HG02973 (cell line): Measurements from ENCODE around the gene ZNF214.
A peak's percentile ranks its signal among the peaks of the same experiment; 100 is the strongest.

Experiments used
- ATAC-seq: cut with Tn5 transposase; IDR thresholded peaks from one replicate; pipeline ENCODE4 v1.9.1; 2021; ENCODE audit warnings: moderate library complexity; ENCODE audit not compliant: unreplicated experiment

The ZNF214 gene

DNA sequence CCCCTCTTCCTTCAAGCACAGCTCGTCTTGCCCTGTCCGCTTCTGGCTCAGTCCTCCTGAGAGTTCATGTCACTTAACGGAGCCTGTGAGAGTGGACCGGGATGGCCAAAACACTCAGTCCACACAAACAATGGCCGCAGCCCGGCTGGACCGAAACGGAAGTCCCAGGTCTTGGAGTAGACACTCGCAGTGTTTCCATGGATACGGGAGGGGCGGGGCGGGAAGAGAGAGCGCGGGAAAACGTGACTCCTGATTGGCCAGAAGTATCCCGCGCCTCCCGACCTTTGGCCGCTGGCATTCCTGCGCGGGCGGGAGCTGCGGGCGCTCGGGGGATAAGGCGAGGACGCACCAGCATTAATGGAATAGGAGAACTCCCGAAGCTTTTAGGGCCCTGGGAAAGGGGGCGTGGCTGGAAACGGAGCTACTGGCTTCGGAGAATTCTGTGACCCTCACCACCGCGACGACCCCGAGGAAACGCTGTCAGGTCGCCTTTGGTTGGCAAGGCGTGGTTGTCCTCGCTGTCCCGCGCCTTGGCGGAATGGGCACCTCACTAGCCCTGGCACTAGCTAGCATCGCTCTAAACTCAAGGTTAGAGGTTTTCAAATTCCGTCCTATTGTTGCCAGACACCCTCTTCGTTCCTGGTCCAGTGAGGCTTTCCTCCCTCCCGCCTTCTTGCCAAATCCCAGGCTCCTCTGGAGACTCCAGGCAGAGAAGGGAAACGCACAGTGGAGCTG is at the start of gene ZNF214, which contains the start of gene NLRP14:
Gene ZNF214, minus strand, starts transcription at position 164 of the 735 bp plus-strand sequence. CDS start 17,511 bp downstream, outside the sequence.
Gene NLRP14, plus strand, starts transcription at position 297 of the 735 bp plus-strand sequence. CDS start 18,108 bp downstream, outside the sequence.
- peak; percentile 63 for ATAC-seq

DNA sequence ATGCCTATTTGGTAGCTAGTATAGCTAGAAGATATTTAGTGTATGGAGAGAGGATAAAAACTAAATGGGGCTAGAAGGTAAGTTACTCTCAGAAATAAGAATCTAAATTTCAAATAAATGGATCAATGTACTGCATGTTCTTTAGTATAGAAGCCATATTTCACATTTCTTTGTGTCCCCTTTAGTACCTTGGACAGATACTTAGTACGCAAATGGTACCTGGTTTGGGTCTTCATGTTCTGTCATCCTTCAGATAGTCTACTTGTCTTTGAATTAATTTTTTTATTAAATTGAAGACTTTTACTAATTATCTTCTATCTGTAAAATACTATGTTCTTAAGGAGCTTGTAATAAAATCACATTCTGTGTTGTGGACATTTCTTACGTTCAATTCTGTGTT is 42.4 kb upstream of the ZNF214 start:
- ATAC-seq = no peak

DNA sequence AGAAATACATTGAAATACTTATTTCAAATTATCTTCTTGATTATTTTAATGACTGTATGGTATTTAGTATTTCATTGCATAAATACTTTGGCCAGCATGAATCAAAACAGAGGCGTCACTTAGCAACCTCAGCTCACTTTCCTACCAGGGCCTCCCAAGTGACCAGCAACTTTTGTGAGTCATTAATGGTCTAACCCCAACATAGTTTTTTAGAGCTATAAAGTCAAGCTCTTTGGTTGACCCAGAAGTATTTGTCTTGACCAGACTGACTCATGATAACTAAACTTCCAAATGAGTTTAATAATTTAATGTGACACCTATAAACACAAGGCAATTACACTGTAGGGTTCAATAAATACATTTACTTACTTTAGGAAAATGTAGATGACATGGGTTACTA is 40.7 kb upstream of the ZNF214 start:
- no peak for ATAC-seq

DNA sequence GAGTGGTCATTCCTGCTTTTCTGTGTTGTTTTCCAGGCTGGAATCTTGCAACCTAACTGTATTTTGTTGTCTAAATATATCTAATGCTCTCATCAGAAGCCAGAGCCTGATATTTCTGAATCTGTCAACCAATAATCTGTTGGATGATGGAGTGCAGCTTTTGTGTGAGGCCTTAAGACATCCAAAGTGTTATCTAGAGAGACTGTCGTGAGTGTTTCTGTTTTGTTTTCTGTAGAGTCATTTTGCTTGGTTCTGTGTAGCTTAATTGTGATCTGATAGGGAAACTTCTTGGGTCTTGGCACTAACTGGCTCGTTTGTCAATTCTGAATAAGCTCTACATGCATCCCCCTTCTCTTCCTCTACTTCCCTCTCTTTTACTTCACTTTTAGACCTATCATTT is 37.5 kb upstream of the ZNF214 start:
- ATAC-seq = no peak

DNA sequence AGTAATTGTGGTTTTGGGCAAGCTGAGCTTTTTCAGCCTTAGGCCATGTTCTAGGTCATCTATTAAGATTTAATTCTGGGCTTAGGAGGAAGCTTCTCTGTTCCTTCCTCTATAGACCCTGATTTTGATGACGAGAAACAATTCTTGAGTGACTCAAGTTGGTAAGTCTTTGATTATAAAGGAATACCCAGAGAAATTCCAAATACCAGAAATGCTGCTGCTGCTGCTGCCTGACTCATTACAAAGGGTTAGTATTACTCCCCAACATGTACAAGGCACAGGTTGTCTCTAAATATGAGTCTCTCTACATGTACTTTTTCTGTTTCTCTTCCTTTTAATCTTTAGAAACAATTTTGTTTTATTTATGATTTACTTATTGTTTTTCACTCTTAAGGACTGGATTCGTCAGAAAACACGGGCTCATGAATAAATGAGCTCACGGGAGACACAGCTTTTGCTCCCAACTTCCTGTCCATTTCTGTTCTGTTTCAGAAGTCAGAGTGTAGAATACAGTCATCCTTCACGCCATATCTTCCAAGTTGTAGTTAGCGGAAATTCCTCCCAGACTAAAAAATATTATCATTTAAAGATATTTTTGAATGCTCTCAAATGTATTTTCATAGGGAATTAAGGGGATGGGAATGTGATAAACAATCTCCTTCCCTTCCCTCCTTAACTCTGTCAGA is 36.8 kb upstream of the ZNF214 start:
- ATAC-seq = peak; percentile 74

DNA sequence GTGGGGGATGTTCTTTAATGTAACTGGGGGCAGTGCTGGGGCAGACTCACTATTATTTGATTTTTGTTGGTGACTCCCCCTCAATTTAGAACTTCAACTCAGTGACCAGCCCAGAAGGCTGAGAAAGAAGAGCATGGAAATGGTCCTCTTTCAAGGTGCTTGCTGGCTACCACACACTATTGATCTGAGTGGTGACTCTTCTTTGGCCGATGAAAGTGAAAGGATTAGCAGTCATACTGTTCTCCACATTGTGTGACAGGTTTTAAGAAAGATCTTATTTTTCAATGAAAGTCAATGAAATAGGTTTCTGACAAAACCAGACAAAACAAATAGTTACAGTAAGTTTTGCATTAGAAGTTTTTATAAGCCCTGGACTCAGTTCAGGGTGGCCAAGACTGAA is 30.0 kb upstream of the ZNF214 start:
- no peak for ATAC-seq

DNA sequence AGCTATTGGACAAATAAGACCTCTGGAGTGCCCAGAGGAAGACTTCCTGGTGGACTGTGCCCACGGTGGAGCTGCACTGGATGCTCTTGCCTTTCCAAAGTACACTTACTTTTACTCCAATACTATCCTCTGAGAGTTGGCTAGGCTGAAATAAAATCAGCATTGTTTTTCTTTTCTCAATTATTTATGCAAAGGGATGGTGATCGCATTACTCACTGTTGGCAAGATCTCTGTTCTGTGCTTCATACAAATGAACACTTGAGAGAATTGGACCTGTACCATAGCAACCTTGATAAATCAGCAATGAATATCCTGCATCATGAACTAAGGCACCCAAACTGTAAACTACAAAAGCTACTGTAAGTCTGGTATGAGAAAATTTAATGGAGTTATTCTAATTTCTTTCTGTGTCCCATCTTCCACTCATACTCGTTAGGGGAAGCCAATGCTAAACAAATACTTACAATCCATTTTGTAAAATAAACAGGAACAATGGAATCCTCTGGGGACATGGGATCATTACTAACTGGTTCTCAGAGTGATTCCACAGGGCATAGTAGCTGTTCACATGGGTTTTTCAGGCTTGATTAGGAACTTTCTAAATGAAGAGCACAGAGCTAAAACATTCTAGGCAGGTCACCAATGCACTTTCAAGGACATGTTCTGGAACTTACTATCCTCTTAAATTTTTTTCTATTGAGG is 26.5 kb upstream of the ZNF214 start:
- no peak for ATAC-seq

DNA sequence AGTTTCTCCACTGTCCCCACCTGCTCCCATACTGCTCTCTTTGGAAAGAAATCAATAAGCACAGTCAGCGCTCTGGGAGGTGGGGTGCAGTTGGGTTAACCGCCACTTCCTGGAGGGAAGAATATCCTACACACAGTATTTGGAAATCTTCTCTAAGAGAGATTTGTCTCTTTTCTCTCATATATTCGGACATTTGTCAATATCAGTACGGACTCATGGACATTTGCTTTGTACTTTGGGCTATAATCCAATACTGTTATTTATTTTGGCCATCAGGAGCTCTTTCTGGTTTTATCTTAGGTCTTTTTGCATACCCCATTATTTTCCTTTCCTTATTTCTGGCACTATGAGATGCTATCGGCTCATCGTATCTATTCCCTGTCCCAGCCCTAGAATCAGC is 13.9 kb upstream of the ZNF214 start:
- ATAC-seq = no peak

DNA sequence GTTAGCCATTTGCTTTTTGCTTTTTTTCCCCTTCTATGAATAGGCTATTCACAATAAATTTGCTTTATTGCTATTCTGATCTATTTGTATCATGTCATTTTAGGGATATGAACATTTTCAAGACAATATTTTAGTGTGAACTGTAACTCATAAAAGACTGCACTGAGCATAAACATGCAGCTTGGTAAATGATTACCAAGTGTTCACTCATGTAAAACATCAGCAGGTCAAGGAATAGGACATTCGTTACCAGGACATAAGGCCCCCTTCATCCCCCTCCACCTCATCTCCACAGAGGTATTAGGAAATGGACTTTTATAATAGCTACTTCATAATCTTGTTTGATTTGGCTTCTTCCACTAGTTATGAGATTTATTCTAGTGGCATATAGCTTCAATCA is 12.5 kb upstream of the ZNF214 start:
- ATAC-seq = no peak

DNA sequence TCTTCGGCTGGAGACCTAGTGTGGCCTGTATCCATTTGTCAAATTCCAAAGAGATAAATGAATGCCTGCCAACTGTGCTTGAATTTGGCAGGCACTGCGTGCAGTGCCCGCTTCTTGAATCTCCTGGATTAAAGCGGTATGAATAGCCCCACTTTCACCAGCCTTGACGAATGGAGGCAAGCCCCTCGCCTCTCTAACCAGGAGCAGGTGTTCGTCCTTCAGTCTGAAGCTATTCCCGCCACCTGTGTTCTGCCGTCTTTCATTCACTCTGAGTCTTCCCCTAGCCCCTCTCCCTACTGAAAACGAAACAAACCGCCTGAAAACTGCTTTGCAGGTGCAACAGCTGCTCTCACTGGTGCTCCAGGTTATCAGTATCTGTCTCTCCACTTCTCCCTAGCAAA is 11.3 kb upstream of the ZNF214 start:
- no peak for ATAC-seq

DNA sequence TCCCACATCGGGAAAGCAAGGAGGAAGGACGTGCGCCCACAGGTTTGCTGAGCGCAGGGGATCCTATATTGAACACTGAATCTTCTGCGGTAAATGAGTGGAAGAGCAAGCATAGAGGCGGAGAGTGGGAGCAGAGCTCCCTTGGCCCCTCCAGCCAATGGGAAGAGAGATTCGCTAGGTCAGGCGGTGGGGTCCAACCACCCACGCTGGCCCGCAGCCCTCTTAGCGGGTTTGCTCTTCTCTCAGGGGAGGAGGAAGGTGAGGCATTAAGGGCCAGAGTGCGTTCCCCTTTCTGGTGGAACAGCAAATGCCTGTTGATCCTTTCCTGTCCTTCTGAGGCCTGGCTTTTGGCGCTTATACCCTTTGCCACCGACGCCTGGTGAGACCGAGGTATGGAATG is 10.7 kb upstream of the ZNF214 start:
- no peak for ATAC-seq

DNA sequence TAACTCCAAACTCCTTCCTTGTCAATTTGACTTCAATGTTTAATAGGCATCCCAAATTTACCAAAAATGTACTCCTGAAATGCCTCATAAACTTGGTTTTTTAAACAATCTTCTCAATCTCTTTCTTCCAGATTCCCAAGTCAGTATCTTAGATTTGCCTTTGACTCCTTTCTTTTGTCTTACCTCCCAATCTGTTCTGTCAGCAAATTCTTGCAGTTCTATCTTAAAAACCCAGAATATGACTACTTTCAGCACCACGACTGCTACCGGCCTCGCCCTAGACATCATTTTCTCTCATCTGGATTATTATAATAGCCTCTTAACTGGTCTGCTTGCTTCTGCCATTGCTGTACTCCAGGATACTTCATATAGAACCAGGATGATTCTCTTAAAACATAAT is 8.0 kb upstream of the ZNF214 start:
- no peak for ATAC-seq

DNA sequence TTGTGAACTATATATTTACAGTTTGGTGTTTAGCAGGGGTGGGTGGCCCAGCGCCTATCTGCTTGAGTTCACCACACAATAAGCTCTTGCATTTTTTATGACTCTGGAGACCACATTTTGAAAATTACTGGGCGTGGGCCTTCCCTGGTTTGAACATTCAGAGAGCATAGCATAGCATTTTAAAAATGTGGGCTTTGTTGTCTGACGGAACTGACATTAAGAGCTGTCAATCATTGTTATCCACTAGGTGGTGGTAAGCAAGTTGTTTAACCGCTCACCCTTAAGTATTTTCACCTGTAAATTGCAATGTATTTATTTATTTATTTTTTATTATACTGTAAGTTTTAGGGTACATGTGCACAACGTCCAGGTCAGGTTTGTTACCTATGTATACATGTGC is 1.2 kb upstream of the ZNF214 start:
- ATAC-seq = no peak

DNA sequence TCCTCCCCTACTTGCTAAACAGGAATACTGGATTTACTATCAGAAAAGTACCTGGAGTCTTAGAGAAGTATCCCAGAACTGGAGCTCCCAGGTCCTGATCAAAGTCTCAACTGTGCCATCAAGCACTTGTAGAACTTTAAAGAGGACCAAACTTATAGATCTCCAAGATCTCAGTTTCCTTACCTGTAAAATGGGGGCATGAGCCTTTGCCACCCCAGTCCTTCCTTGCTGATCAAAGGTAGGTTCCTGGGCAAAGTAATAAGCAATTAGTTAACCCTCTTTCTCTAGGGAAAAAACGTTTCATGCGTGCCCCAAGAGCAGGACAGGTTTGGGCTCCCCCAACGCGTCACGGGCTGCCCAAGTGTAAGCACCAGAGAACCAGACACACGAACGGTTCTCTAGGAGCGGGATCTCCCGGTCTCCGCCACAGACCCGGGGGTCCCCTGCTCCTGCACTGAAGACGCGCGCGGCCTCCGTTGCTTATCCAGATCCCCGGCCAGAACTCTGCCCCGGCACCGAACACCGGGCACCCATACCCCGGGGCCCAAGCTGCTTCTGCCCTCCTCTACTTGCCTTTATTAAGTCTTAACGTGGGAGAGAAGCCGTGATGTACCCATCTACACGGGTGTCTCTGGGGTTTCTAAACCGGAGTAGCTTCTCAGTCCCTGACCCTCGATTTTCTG is 505 bp downstream of the ZNF214 start:
- ATAC-seq = peak; percentile 31

DNA sequence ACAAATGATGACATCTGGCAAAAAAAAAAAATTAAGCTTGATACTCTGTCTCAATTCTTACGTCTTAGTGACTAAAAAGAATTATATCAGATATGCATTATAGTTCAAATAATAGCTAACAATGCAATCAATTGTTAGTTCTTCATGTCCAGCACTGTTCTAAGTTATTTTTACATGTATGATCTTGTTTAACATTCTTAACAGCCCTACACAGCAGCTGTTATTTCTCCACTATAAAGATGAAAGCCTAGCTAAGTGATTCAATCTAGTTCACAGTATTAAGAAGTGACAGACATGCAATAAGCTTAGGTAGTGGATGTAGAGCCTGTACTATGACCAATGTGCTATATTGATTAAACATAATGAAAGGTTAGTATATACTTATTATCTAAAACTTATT is 4.1 kb downstream of the ZNF214 start:
- no peak for ATAC-seq

DNA sequence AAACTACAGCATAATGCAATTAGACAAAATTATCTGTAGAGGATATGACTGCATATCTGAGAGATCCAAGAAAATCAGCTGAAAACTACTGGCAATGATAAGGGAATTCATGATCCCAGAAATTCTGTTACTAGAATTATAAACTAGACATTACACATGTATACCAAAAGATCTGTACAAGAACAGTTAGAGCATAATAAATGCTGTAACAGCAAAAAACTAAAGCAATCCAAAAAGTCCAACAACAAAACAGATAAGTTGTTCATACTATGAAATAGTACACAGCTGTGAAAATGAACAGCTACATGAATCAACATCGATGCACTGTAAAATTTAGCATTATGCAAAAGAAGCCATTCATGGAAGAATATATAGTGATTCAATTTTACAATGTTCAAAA is 6.0 kb downstream of the ZNF214 start:
- ATAC-seq = no peak

DNA sequence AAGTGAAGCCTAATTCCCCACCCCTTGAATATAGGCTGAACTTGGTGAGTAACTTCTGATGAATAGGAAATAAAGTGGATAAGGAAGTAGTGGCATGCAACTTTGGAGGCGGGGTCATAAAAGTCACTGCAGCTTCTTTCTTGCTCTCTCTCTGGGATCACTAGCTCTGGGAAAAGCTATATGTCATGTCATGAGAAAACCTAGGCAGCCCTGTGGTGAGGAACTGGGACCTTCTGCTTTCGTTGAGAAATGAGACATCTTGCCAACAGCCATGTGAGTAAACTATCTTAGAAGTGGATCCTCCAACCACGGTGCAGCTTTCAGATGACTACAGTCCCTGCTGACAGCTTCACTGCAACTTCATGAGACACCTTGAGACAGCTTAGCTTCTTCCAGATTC is 15.7 kb downstream of the ZNF214 start:
- ATAC-seq = peak; percentile 58

DNA sequence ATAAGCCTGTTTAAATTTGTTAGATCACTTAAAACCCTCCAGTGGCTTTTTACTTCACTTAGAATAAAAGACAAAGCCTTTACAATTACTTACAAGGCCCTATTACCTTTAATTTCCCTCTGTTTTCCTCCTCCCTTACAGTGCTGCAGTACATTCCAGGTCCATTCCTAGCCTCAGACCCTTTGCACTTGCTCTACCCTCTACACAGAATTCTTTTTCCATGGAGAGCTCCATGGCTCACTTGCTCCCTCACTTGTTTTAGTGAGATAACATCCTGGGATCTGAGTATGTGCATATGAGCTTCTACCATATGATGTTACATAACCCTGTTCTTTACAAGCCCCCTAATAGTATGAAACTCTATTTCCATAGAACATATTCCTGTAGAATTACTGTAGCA is 24.4 kb downstream of the ZNF214 start:
- no peak for ATAC-seq

DNA sequence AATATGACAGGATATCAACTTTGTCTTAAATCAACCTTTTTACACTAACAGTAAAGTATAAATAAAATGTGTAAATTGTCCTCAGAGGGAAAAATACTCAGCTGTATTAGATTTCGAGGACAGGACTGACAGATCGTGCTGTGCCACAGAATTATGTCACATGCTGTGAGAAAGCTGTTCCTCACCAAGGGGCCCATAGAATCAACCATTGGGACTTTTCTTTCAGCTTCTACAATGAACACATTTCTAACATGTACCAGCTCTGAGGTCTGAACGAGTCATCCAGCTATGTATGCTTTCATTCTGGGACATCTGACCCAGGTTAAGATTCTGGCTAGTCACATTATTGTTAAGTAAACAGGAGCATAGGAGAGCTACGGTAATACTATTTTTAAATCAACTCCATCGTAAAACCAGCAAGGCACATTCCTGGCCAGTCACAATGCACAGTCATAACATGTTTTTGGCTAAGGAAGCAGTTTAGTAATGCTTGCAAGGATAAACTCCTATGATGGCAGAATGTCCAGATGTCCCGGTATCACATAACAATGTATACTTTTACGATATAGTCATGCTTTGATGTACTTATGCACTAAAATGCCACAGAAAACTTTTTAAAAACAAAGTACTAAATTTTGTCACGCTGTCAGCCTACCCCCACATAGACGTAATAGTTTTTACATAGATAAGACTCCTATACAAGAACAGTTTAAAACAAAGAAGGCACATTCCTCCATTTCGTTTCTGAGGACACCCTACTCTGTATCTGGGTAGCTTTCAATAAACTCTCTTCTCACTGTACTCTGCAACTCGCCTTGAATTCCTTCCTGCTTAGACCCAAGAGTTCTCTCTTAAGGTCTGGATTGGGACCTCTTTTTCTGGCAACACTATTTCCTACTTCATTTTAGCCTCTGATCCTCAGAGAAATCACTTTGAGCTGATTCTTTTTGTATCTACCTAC is 27.4 kb downstream of the ZNF214 start:
- no peak for ATAC-seq

DNA sequence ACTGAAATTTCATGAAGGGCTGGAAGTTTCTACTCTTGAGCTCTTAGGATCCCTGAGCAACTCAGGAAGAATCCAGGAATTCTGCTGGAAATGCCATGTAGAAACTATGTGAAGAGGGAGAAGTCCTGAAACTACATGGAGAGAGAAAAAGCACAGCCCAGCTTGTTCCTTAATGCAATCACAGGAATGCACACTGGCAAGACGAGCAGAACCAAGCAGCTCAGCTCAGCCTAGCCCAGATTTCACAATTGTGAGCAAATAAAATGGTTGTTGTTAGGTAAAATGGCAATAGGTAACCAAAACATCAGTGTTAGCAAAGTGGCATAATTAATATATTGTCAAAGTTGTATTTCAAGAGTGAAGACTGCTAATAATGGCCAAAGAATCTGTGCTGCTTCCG is 28.1 kb downstream of the ZNF214 start:
- ATAC-seq = no peak
